Midbrain (tissue), 1 donor: ENCODE measurements around the gene BDH1.

ENCODE experiments used
- DNase-seq: peaks from one replicate; lab custom pipeline; 2025; lab: John Stamatoyannopoulos, UW

BDH1 gene

GRCh38 chr3:197507081-197507480 is 48.7 kb downstream of the BDH1 start:
- no peak for DNase-seq

- DNase-seq, result no peak
Observed at GRCh38 chr3:197505796-197506548, 49.8 kb downstream of the BDH1 start.

GRCh38 chr3:197504641-197505121 is 51.1 kb downstream of the BDH1 start:
- peak; percentile 33 for DNase-seq

GRCh38 chr3:197504229-197504628 is 51.5 kb downstream of the BDH1 start:
- no peak for DNase-seq

DNA sequence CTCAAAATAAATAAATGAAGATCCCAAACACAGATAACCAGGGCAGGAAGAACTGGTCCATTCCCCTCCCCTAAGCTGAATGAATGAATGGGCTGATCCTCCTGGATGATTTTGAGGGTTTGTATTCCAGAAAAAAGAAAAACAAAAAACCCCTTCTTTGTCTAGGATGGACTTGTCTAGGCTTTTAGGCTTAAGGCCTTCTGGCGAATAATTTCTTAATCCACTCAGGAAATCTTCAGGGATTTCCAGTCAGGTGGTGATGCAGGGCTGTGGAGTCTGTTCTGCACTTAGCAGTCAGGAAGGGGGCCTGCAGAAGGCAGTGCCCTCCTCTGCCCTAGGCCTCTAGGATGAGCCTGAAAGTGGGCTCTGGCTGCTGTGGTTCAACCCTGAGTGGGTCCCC is 52.1 kb downstream of the BDH1 start:
- DNase-seq, result no peak

- peak; percentile 65 for DNase-seq
Observed at GRCh38 chr3:197501879-197502620, 53.7 kb downstream of the BDH1 start.

DNA sequence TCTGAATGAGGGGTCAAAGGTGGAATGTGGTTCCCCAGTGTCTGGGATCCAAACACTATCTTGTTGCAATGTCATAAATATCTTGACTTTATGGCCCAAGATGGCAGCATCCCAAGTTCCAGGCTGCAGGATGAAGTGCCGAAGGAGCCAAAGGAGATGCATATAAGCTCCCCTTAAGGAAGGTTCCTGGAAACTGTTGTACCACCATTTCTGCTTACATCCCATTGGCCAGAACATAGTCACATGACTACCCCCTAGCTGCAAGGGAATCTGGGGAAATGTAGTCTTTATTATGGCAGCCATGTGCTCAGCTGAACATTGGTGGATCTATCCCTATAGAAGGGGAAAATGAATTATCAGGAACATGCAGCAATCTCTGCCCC is 54.3 kb downstream of the BDH1 start:
- DNase-seq, result peak; percentile 26

- DNase-seq, result no peak
Observed at GRCh38 chr3:197500812-197501211, 55.0 kb downstream of the BDH1 start.

- DNase-seq, result no peak
Observed at GRCh38 chr3:197499427-197499826, 56.3 kb downstream of the BDH1 start.

DNA sequence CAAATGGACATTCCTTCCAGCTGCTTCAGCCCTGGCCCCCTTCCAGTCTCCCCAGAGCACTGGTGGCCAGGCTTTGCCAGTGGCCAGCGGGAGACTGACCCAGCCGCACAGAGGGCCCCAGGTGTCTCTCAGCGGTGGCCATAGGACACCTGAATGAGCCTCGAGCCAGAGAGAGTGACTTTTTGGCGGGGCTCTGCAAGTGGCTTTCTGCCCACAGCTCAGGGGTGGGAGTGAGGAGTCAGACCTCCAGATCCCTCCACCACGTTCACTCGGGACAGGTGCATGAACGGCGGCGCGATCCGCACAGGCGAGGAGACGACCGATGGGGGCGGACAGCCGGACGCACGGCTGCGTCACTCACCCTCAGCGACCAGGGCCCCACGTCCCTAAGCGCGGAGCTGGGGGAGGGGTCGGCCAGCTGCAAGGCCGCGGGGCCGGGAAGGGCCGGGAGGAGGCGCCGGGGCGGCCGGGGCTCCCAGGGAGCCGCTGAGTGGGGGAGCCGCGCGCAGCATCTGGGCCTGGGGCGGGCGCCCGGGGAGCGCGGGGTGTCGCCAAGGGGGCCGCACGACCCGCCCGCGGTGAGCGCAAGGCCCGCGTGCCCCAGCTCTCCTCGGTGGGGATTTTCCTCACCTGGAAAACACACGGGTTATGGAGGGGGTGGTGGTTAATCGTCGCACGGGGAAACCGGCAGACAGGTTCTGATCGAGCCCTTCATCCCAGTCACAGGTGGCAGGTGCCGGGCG is 57.1 kb downstream of the BDH1 start:
- no peak for DNase-seq

DNA sequence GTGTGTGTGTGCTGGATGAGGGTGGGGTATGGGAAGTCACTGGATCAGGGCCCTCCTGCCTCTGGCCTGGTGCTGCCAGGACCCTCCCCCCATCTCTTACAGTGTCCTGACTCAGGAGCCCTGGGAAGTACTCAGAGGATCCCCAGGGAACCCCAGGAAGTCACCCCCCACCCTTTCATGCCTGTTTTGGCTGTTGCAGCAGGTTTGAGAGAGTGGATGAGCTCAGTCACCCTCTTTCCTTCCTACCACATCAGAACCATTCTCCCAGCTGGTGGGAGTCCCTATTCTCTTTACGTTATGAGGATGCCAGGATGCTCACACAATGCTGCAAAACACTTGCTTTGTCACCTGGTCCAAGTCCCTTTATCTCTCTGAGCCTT is 59.0 kb downstream of the BDH1 start:
- no peak for DNase-seq

DNA sequence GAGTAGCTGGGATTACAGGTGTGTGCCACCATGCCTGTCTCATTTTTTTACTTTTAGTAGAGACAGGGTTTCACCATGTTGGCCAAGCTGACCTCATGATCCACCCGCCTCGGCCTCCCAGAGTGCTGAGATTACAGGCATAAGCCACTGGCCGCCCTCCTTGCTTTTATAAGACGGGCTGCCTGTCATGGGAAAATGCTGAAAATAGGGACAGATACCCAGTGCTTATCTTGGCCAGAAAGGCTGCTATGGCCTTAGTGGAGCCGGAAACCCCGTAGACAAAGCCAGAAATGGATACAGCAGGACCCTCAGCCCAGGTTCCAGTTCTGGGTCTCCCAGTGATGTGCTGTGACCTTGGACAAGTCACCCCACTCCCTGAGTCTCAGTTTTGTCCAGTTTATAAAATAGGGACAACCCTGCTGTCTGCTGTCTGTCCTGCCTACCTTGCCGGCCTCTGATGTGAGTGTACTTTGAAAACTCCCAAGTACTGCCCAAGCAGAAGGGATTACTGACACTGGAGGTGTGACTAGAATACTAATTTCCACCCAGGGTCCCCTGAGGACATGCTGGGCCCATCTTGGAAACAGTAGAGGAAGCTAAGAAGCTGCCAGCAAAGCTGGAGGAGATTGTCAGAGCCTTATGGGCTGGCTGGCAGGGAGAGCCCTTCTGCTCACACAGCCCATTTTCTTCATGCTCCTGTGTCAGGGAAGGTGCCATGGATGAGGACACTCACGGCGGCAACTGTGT is 59.6 kb downstream of the BDH1 start:
- DNase-seq, result peak; percentile 40

DNA sequence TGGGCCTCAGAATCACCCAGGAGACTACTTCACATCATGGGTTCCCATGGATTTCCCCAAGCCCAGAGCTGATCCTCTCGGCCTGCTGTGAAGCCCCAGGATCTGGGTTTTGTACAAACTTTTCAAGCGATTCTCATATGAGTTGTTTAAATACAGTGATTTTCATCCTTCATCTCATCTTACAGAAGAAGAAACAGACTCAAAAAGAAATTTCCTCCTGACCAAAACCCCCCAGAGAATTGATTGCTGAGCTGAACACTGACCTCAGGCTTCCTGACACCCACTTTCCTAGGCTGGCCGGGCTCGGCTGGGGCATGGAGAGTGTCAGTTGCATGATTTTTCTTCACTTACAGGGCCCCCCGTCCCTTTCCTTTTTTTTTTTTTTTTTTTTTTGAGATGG is 60.3 kb downstream of the BDH1 start:
- no peak for DNase-seq

DNA sequence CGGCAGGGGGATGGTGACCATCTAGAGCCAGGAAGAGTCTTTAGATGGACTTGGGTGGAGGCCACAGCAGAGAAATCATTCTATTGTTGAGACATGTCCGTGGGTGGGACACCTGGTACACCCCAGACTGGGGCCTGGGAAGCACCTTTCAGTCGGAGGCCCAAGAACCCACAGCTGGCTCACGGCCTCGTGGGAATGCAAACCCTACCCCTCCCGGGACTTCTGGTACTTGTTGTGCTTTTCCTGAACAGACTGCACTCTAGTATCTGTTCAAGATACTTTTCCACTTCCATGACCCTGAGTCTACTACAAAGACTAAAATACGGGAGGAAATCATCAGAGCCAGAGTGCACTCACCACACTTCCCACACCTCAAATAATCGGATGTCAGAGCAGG is 60.7 kb downstream of the BDH1 start:
- no peak for DNase-seq

DNA sequence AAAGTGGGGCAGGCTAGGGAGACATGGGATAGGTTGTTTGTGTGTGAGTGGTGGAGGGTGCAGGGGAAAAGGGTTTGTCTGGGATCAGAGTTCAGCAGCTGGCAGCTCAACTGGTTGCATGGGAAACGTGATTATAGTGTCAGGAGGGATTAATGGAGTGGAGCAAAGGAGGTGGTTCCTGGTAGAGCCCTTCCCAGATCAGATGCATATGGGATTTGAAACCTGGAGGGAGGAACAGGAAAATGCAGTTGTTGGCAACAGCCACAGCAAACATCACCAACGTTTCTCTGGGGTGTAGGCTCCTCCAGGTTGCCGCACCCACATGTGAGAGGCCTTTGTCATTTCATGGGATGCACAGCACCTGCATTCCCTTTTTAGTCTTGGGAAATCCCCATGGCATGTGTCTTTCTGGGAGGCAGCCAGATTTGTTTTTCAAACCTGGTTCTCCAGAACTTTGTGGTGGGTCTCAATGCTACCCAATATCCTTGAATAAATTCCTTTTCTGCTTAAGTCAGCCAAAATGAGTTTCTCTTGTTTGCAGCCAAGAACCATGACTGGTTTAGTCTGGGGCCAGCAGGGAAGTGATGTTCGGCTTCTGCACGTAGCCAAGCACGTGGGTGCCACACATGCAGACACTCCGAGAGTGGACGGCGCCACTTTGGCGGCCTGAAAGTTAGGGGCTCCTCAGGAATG is 61.3 kb downstream of the BDH1 start:
- no peak for DNase-seq

DNA sequence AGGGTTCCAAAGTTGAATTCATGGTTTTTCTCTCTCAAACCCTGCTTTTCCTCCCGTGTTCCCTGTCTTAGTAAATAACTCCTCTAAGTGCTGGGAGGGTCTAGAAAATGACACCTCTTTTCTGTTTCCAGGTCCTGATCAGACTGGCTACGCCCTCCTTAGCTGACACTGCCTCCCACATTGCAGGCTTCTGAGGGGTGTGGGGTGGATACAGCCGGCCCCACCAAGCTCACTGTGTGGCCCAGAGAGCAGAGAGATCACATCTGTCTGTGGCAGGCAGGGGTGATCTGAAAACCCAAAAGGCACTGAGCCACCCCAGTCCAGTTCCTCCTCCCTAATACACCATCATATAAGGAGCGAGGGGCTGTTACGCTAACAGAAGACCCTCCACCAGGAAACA is 62.7 kb downstream of the BDH1 start:
- no peak for DNase-seq

DNA sequence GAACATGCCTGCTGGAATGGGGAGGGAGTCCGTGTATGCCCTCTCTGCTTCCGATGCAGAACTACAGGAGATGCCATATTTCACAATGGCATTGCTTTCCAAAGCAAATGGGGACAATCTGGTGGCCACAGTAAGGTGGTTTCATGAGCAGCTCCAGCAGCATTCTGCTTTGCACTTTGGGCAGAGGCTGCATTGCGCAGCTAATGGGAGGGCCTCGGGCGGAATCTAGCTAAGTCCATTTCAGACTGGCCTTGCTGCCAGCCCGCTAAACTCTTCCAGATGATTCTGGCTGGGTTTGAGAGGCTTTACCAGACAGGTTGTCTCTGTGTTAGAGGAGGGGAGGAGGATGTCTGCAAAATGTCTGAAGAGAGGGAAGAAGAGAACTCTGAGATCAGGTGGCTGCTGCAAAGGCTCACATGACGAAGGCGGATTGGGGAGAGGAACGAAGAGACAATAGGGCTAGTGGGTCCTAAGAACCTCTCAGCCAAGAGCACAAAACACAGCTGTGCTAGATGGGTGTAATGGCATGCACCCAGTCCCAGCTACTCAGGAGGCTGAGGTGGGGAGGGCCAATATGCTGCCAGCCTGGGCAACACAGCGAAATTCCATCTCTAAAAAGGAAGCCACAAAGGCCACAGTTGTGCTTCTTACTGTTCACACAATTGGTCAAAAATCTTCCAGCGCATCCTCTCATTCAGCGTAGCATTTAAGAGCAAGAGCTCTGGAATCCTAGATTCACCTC is 63.7 kb downstream of the BDH1 start:
- DNase-seq, result no peak

DNA sequence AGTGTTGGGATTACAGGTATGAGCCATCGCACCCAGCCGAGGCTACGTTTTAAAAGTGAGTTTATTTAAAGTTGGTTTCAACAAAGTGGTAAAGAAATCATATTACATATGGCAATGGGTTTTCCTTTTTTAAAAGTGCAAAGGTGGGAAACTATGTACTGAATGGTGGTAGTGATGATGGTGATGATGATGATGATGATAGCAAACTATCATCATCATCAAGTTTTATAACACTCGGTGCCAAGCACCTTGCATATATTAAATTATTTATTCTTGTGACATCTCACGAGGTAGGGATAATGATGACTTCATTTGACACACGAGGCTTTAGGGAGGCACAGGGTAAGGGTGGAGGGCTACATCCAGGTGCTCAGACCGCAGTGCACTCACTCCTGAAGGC is 64.3 kb downstream of the BDH1 start:
- DNase-seq, result no peak

DNA sequence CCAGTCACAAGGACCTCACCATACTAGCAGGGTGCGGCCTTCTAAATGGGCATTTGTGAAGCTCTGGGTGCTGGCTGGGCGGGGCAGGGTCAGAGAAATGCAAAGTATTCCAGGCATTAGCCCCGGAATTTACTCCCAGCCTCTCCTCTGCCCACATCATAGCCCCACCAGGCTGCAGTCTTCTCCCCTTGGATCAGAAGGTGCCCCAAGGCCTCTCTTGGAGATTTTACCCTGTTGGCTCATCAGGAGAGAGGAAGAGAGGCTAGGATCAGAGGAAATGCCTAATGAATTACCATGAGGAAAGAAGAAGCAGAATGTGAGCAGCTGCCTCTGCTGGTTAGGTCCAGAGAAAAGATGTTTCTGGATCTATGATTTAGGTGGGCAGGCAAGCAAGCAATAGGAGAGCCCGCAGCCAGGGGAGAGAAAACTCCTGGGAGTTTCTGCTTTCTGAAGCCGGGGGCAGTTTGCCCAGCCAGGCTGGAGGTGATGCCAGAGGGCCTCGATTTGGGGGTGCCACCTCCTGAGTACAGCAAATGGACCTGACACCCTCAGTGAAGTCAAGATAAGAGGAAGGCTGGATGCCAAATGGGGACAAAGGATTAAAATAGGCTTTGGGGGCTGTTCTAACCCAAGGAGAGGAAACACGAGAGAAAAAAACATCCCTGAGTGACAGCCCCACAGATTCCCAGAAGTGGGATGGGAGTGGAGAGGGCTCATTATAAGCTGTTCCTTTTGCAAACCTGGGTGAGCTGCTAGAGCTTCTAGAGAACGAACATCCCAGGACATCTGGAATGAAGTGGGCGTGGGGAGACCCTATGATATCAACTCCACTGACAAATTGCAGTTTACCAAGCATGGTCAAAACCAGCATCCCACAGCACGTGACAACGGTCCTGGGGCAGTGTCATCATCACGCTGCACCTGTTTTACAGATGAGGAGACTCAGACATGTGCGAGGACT is 65.4 kb downstream of the BDH1 start:
- DNase-seq, result no peak
